Measurements from ENCODE around the gene GSTA2.
"Not testable (repeated sequence)": the region's sequence is repeated elsewhere in the genome, so short reads cannot be mapped to it uniquely, and the experiment has no call there.

The GSTA2 gene

DNA sequence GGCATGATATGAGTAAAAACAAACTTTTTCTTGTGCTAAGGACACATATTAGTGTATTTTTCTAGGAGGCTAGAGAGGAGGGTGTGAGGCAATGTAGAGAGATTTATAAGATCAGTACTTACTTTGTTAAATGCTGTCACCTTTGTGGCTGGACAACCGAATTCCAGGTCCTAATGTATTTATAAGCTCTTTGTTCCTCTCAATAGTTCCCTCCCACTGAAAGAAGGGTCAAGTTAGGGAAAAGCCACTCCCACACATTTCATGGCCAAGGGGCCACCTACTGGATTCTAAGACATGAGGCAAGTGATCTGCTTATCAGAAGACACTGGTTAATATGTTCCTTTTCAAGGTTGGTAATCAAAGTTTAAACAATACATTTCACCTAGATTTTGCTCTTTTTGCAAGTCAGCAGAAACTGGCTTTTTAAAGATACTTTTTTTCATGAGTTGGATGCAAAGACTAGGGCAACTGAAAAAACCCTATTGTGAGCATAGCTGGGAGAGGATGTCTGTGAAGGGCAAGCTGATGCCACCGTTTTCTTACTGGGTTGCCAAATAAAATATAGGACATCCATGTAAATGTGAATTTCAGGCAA, at the start of gene GSTA2:
TSS of gene GSTA2 (minus strand) at position 154 of the 595 bp plus-strand sequence. CDS start 5,528 bp downstream, outside the sequence.
- DNase-seq (ENCODE audit: low read depth); H3K4me3 ChIP-seq (ENCODE audit: control insufficient read depth, low read depth, low read length): not testable (repeated sequence)

- H3K4me3 ChIP-seq (ENCODE audit: control insufficient read depth, low read depth, low read length), result not testable (repeated sequence)
These were observed 46.5 kb upstream of the GSTA2 start for GRCh38 chr6:52809777-52810176.

GRCh38 chr6:52808660-52809059, 45.4 kb upstream of the GSTA2 start:
- no peak for DNase-seq (ENCODE audit: low read depth)
- H3K4me3 ChIP-seq (ENCODE audit: control insufficient read depth, low read depth, low read length), result no peak overlapping the region
- TF ChIP-seq CTCF (IDR thresholded peaks at IDR 0.05; ENCODE audit: control insufficient read depth, insufficient read depth, low read depth, low read length, missing control alignments), result no peak

More at GRCh38 chr6:52809777-52810176, 46.5 kb upstream of the GSTA2 start:
- DNase-seq (ENCODE audit: low read depth), result not testable (repeated sequence)

DNA sequence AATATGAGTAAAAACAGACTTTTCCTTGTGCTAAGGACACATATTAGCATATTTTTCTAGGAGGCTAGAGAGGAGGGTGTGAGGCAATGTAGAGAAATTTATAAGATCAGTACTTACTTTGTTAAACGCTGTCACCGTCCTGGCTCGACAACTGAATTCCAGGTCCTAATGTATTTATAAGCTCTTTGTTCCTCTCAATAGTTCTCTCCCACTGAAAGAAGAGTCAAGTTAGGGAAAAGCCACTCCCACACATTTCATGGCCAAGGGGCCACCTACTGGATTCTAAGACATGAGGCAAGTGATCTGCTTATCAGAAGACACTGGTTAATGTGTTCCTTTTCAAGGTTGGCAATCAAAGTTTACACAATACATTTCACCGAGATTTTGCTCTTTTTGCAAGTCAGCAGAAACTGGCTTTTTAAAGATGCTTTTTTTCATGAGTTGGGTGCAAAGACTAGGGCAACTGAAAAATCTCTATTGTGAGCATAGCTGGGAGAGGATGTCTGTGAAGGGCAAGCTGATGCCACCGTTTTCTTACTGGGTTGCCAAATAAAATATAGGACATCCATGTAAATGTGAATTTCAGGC, 40.5 kb upstream of the GSTA2 start, which contains the start of gene GSTA1:
TSS of gene GSTA1 (minus strand) at position 149 of the 588 bp plus-strand sequence. CDS start 4,549 bp downstream, outside the sequence.
- not testable (repeated sequence) for DNase-seq (ENCODE audit: low read depth); H3K4me3 ChIP-seq (ENCODE audit: control insufficient read depth, low read depth, low read length)

- no peak for TF ChIP-seq CTCF (IDR thresholded peaks at IDR 0.05; ENCODE audit: control insufficient read depth, insufficient read depth, low read depth, low read length, missing control alignments)
- H3K4me3 ChIP-seq (ENCODE audit: control insufficient read depth, low read depth, low read length), result no peak overlapping the region
These were observed 39.5 kb upstream of the GSTA2 start for GRCh38 chr6:52802806-52803205.

GRCh38 chr6:52801188-52801841, 38.0 kb upstream of the GSTA2 start:
- DNase-seq (ENCODE audit: low read depth), result no peak
- H3K4me3 ChIP-seq (ENCODE audit: control insufficient read depth, low read depth, low read length), result no peak overlapping the region
- TF ChIP-seq CTCF (IDR thresholded peaks at IDR 0.05; ENCODE audit: control insufficient read depth, insufficient read depth, low read depth, low read length, missing control alignments), result no peak

More at GRCh38 chr6:52802806-52803205, 39.5 kb upstream of the GSTA2 start:
- no peak for DNase-seq (ENCODE audit: low read depth)

GRCh38 chr6:52799272-52799671, 36.0 kb upstream of the GSTA2 start:
- peak; percentile 11 for DNase-seq (ENCODE audit: low read depth)
- H3K4me3 ChIP-seq (ENCODE audit: control insufficient read depth, low read depth, low read length), result not testable (repeated sequence)

DNA sequence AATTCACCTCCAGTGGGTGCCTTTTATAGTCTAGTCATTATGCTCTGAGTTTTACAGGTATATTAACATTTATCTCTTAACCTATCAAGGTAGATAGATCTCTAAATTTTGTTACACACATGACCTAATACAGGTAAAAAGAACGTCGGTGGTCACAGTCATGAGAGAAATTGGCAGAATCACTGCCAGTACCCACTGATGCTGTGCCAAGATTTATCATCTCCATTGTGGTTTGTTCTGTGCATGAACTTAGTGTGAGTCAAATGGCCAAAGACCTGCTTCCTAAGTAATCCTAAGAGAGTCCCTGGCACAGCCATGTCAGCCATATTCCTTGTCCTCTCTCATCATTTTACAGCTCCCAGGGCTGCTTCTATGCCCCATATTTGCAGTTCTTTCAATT, 31.1 kb upstream of the GSTA2 start:
- DNase-seq (ENCODE audit: low read depth); H3K4me3 ChIP-seq (ENCODE audit: control insufficient read depth, low read depth, low read length): not testable (repeated sequence)

- no peak for TF ChIP-seq CTCF (IDR thresholded peaks at IDR 0.05; ENCODE audit: control insufficient read depth, insufficient read depth, low read depth, low read length, missing control alignments)
- DNase-seq (ENCODE audit: low read depth), result no peak
- no peak overlapping the region for H3K4me3 ChIP-seq (ENCODE audit: control insufficient read depth, low read depth, low read length)
These were observed 27.6 kb upstream of the GSTA2 start for GRCh38 chr6:52790861-52791260.

- not testable (repeated sequence) for DNase-seq (ENCODE audit: low read depth); H3K4me3 ChIP-seq (ENCODE audit: control insufficient read depth, low read depth, low read length)
These were observed 26.4 kb upstream of the GSTA2 start for GRCh38 chr6:52789658-52790057.

All from AG09309 (cell line).